ENCODE data around the gene ABCG8. TPM values are rescaled to one million over a fixed set of nuclear protein-coding genes. Genes with fewer than 3 reads are reported as not detected.

ABCG8 gene
- total RNA-seq, 1 donor from 2014 or later = not detected

GRCh38 chr2:43855292-43855691 is 16.5 kb downstream of the ABCG8 start:
- intact Hi-C loops (cut with micrococcal nuclease) = no loop called here

- intact Hi-C loops (cut with micrococcal nuclease) = no loop called here
These were observed 33.4 kb downstream of the ABCG8 start for GRCh38 chr2:43872151-43872550.

- intact Hi-C loops (cut with micrococcal nuclease) = loop anchor here (5.0 kb wide), 2 partner anchors 367 to 602 kb away; no protein-coding TSS in a partner anchor
These were observed 36.1 kb downstream of the ABCG8 start for GRCh38 chr2:43874776-43875451.

- intact Hi-C loops (cut with micrococcal nuclease) = loop anchor here (1.0 to 5.0 kb wide), 4 partner anchors 167 to 1077 kb away; no protein-coding TSS in a partner anchor
These were observed 39.2 kb downstream of the ABCG8 start for GRCh38 chr2:43877782-43878464.

GRCh38 chr2:43879261-43879660 is 40.5 kb downstream of the ABCG8 start:
- intact Hi-C loops (cut with micrococcal nuclease) = loop anchor here (2.0 to 5.0 kb wide), 3 partner anchors 166 to 598 kb away; no protein-coding TSS in a partner anchor

- intact Hi-C loops (cut with micrococcal nuclease) = no loop called here
These were observed 41.7 kb downstream of the ABCG8 start for GRCh38 chr2:43880471-43880870.

GRCh38 chr2:43880952-43881351 is 42.2 kb downstream of the ABCG8 start:
- intact Hi-C loops (cut with micrococcal nuclease) = no loop called here

- intact Hi-C loops (cut with micrococcal nuclease) = no loop called here
These were observed 43.5 kb downstream of the ABCG8 start for GRCh38 chr2:43882312-43882711.

GRCh38 chr2:43884689-43885088 is 45.9 kb downstream of the ABCG8 start:
- intact Hi-C loops (cut with micrococcal nuclease) = no loop called here

GRCh38 chr2:43885132-43885632 is 46.4 kb downstream of the ABCG8 start:
- intact Hi-C loops (cut with micrococcal nuclease) = no loop called here

GRCh38 chr2:43887176-43887575 is 48.4 kb downstream of the ABCG8 start:
- intact Hi-C loops (cut with micrococcal nuclease) = no loop called here

GRCh38 chr2:43889416-43889815 is 50.6 kb downstream of the ABCG8 start:
- intact Hi-C loops (cut with micrococcal nuclease) = no loop called here

- intact Hi-C loops (cut with micrococcal nuclease) = no loop called here
These were observed 52.1 kb downstream of the ABCG8 start for GRCh38 chr2:43890855-43891254.

GRCh38 chr2:43894743-43895142 is 56.0 kb downstream of the ABCG8 start:
- intact Hi-C loops (cut with micrococcal nuclease) = no loop called here

GRCh38 chr2:43896906-43897305 is 58.1 kb downstream of the ABCG8 start:
- intact Hi-C loops (cut with micrococcal nuclease) = no loop called here

GRCh38 chr2:43897492-43897891 is 58.7 kb downstream of the ABCG8 start:
- intact Hi-C loops (cut with micrococcal nuclease) = no loop called here

GRCh38 chr2:43898134-43898837 is 59.5 kb downstream of the ABCG8 start:
- intact Hi-C loops (cut with micrococcal nuclease) = loop anchor here (2.0 kb wide), 1 partner anchor 15 kb away; no protein-coding TSS in a partner anchor

- intact Hi-C loops (cut with micrococcal nuclease) = loop anchor here (2.0 kb wide), 1 partner anchor 14 kb away; no protein-coding TSS in a partner anchor
These were observed 60.1 kb downstream of the ABCG8 start for GRCh38 chr2:43898838-43899346.

- intact Hi-C loops (cut with micrococcal nuclease) = loop anchor here (2.0 kb wide), 1 partner anchor 13 kb away; no protein-coding TSS in a partner anchor
These were observed 60.8 kb downstream of the ABCG8 start for GRCh38 chr2:43899589-43899988.

- intact Hi-C loops (cut with micrococcal nuclease) = no loop called here
These were observed 66.6 kb downstream of the ABCG8 start for GRCh38 chr2:43905371-43905803.

- intact Hi-C loops (cut with micrococcal nuclease) = no loop called here
These were observed 67.1 kb downstream of the ABCG8 start for GRCh38 chr2:43905871-43906270.

All from T-helper 1 cell treated with Interleukin-12 subunit alpha and Interleukin-12 subunit beta and Interleukin-4 antibody, amounts not matched to agents 30 ng/mL and 1 ng/mL, for 36 hours (primary cell).